Peyer's patch (tissue), 4 donors: ENCODE data around the gene NDC80.

Experiments
- POLR2A ChIP-seq, 2 donors: fragments of 450-650 bp; IDR thresholded peaks; one replicate each; pipeline ENCODE4 v1.5.1; 2017; ENCODE audit warnings: antibody characterized with exemption in 2 of 2, mild to moderate bottlenecking in 2 of 2, moderate library complexity in 2 of 2
- TF ChIP-seq, protein P1 (sequence below), 6 experiments: fragments of 450-650 bp in 4 of 6; fragments of 200-600 bp in 2 of 6; sonication (generic) in 1 of 6; IDR thresholded peaks; one replicate each; pipeline ENCODE4 v1.5.1; 2017 to 2019; ENCODE audit warnings: antibody characterized with exemption in 6 of 6, mild to moderate bottlenecking in 3 of 6, moderate library complexity in 1 of 6

DNA sequence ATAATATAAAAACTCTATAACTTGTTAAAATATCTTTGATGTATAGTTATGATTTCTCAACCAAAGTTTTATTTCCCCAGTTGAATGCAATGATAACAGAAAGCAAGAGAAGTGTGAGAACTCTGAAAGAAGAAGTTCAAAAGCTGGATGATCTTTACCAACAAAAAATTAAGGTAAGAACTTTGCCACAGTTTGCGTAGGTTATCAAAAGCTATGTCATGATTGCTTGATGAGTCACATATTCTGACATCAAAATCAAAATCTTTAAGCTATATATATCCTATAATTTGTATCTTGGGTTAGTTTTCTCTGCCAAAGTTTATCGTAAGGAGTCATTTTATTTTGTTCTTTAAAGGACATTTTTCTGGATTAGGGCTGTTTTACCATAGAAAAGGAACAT lies 35.0 kb downstream of the NDC80 start:
- TF ChIP-seq POLR2A (IDR thresholded peaks at IDR 0.05): no peak
- TF ChIP-seq, protein P1, sequence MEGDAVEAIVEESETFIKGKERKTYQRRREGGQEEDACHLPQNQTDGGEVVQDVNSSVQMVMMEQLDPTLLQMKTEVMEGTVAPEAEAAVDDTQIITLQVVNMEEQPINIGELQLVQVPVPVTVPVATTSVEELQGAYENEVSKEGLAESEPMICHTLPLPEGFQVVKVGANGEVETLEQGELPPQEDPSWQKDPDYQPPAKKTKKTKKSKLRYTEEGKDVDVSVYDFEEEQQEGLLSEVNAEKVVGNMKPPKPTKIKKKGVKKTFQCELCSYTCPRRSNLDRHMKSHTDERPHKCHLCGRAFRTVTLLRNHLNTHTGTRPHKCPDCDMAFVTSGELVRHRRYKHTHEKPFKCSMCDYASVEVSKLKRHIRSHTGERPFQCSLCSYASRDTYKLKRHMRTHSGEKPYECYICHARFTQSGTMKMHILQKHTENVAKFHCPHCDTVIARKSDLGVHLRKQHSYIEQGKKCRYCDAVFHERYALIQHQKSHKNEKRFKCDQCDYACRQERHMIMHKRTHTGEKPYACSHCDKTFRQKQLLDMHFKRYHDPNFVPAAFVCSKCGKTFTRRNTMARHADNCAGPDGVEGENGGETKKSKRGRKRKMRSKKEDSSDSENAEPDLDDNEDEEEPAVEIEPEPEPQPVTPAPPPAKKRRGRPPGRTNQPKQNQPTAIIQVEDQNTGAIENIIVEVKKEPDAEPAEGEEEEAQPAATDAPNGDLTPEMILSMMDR (IDR thresholded peaks at IDR 0.05): no peak
